Measurements from ENCODE around the gene TMEM239. TPM values are rescaled to one million over a fixed set of nuclear protein-coding genes. Genes with fewer than 3 reads are reported as not detected.

The TMEM239 gene
- polyA plus RNA-seq, 1 donor (not counting 4 experiments of a cell fraction or from before 2014, with no cell fraction given) = not detected

- Histone ChIP-seq H3K9ac (ENCODE audit: control insufficient read depth, extremely low read depth, insufficient read depth, low read length) (no peak overlapping the region), H3K9me1 (ENCODE audit: control insufficient read depth, extremely low read depth, insufficient read depth, low read length) (no peaks in the 10 kb centered on the region), H3K27me3 (ENCODE audit: control insufficient read depth, extremely low read depth, insufficient read depth, low read length) (no peaks in the 10 kb centered on the region), H2AFZ (ENCODE audit: control insufficient read depth, low read length) (no peak overlapping the region), H3K36me3 (ENCODE audit: control insufficient read depth in 2 of 2, extremely low read depth in 1 of 2, insufficient read depth in 2 of 2, low read length in 2 of 2) (no peaks in the 10 kb centered on the region), H3K4me1 (ENCODE audit: control insufficient read depth, extremely low read depth, insufficient read depth, low read length) (peaks cover 6% of the 10 kb centered on the region), H3K9me3 (ENCODE audit: control insufficient read depth, low read depth, low read length) (no peaks in the 10 kb centered on the region), H4K20me1 (ENCODE audit: control insufficient read depth, extremely low read depth, insufficient read depth, low read length) (no peaks in the 10 kb centered on the region), H3K4me2 (ENCODE audit: control insufficient read depth, extremely low read depth, insufficient read depth, low read depth, low read length) (no peak overlapping the region), H3K4me3 (ENCODE audit: control insufficient read depth in 2 of 3, extremely low read depth in 1 of 3, insufficient read depth in 2 of 3, low read depth in 1 of 3, low read length in 3 of 3) (no peak overlapping the region), H3K79me2 (ENCODE audit: control insufficient read depth, insufficient read depth, low read length) (no peaks in the 10 kb centered on the region), H3K27ac (ENCODE audit: control insufficient read depth, insufficient read depth, low read length) (no peak overlapping the region)
- dilution Hi-C loops (cut with MboI; ENCODE audit: extremely low pct_ligation_motif_present, low sequenced_read_pairs) = no loop called here
- DNase-seq (ENCODE audit: low read depth, low spot score) (no peak), FAIRE-seq (no peak)
- TF ChIP-seq, protein P1, sequence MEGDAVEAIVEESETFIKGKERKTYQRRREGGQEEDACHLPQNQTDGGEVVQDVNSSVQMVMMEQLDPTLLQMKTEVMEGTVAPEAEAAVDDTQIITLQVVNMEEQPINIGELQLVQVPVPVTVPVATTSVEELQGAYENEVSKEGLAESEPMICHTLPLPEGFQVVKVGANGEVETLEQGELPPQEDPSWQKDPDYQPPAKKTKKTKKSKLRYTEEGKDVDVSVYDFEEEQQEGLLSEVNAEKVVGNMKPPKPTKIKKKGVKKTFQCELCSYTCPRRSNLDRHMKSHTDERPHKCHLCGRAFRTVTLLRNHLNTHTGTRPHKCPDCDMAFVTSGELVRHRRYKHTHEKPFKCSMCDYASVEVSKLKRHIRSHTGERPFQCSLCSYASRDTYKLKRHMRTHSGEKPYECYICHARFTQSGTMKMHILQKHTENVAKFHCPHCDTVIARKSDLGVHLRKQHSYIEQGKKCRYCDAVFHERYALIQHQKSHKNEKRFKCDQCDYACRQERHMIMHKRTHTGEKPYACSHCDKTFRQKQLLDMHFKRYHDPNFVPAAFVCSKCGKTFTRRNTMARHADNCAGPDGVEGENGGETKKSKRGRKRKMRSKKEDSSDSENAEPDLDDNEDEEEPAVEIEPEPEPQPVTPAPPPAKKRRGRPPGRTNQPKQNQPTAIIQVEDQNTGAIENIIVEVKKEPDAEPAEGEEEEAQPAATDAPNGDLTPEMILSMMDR (optimal IDR thresholded peaks at IDR 0.05 in 1 of 3, IDR thresholded peaks at IDR 0.05 in 1 of 3, conservative IDR thresholded peaks at IDR 0.05 in 1 of 3; ENCODE audit: extremely low read depth in 1 of 3, insufficient read depth in 2 of 3, low read length in 3 of 3) = no peak
- no peak for TF ChIP-seq EZH2 (IDR thresholded peaks at IDR 0.05; ENCODE audit: low read length)
Observed at GRCh38 chr20:2837221-2837960, 21.2 kb downstream of the TMEM239 start.

GRCh38 chr20:2838170-2838797 lies 22.1 kb downstream of the TMEM239 start:
- Histone ChIP-seq H3K27ac (ENCODE audit: control insufficient read depth, insufficient read depth, low read length) (no peak overlapping the region), H3K9me3 (ENCODE audit: control insufficient read depth, low read depth, low read length) (no peaks in the 10 kb centered on the region), H3K9me1 (ENCODE audit: control insufficient read depth, extremely low read depth, insufficient read depth, low read length) (no peaks in the 10 kb centered on the region), H3K36me3 (ENCODE audit: control insufficient read depth in 2 of 2, extremely low read depth in 1 of 2, insufficient read depth in 2 of 2, low read length in 2 of 2) (no peaks in the 10 kb centered on the region), H4K20me1 (ENCODE audit: control insufficient read depth, extremely low read depth, insufficient read depth, low read length) (no peaks in the 10 kb centered on the region), H3K4me1 (ENCODE audit: control insufficient read depth, extremely low read depth, insufficient read depth, low read length) (peaks cover 6% of the 10 kb centered on the region), H3K27me3 (ENCODE audit: control insufficient read depth, extremely low read depth, insufficient read depth, low read length) (no peaks in the 10 kb centered on the region), H2AFZ (ENCODE audit: control insufficient read depth, low read length) (no peak overlapping the region), H3K79me2 (ENCODE audit: control insufficient read depth, insufficient read depth, low read length) (no peaks in the 10 kb centered on the region), H3K4me3 (ENCODE audit: control insufficient read depth in 2 of 3, extremely low read depth in 1 of 3, insufficient read depth in 2 of 3, low read depth in 1 of 3, low read length in 3 of 3) (no peak overlapping the region), H3K9ac (ENCODE audit: control insufficient read depth, extremely low read depth, insufficient read depth, low read length) (no peak overlapping the region), H3K4me2 (ENCODE audit: control insufficient read depth, extremely low read depth, insufficient read depth, low read depth, low read length) (no peak overlapping the region)
- TF ChIP-seq, protein P1 (optimal IDR thresholded peaks at IDR 0.05 in 1 of 3, IDR thresholded peaks at IDR 0.05 in 1 of 3, conservative IDR thresholded peaks at IDR 0.05 in 1 of 3; ENCODE audit: extremely low read depth in 1 of 3, insufficient read depth in 2 of 3, low read length in 3 of 3) = no peak
- no peak for DNase-seq (ENCODE audit: low read depth, low spot score)
- no peak for FAIRE-seq
- dilution Hi-C loops (cut with MboI; ENCODE audit: extremely low pct_ligation_motif_present, low sequenced_read_pairs) = no loop called here

All from keratinocyte (primary cell).